Hepatocyte (in vitro differentiated cells): ENCODE results near the gene LAMA1. TPM values are rescaled to one million over a fixed set of nuclear protein-coding genes. Genes with fewer than 3 reads are reported as not detected.

ENCODE experiments used
- DNase-seq: peaks from one replicate; pipeline ENCODE4 v3.0.0-alpha.2; 2016; ENCODE audit warnings: low spot score
- H2AFZ ChIP-seq: fragments of 200-600 bp; sonication (generic); 2 replicates; pipeline ENCODE4 v1.6.0; 2016; ENCODE audit warnings: antibody characterized with exemption, mild to moderate bottlenecking
- H3K27ac ChIP-seq: fragments of 200-600 bp; sonication (generic); 2 replicates; pipeline ENCODE4 v1.5.1; 2016; ENCODE audit warnings: mild to moderate bottlenecking
- H3K27me3 ChIP-seq: fragments of 200-600 bp; sonication (generic); 2 replicates; pipeline ENCODE4 v1.6.1; 2016
- H3K36me3 ChIP-seq: fragments of 200-600 bp; sonication (generic); replicated peaks from 2 replicates; pipeline ENCODE4 v1.5.1; 2016; ENCODE audit warnings: low read depth; ENCODE audit not compliant: insufficient read depth
- H3K4me1 ChIP-seq: fragments of 200-600 bp; sonication (generic); 2 replicates; pipeline ENCODE4 v1.5.1; 2016; ENCODE audit warnings: mild to moderate bottlenecking, moderate library complexity; ENCODE audit not compliant: insufficient read depth
- H3K4me2 ChIP-seq: fragments of 200-600 bp; sonication (generic); 2 replicates; pipeline ENCODE4 v1.6.0; 2016
- H3K4me3 ChIP-seq: fragments of 200-600 bp; sonication (generic); 2 replicates; pipeline ENCODE4 v1.5.1; 2016; ENCODE audit warnings: mild to moderate bottlenecking
- H3K79me2 ChIP-seq: fragments of 200-600 bp; sonication (generic); 2 replicates; pipeline ENCODE4 v1.6.0; 2017; ENCODE audit warnings: mild to moderate bottlenecking
- H3K9me2 ChIP-seq: fragments of 200-600 bp; sonication (generic); replicated peaks from 2 replicates; pipeline ENCODE4 v1.6.0; 2017; ENCODE audit warnings: mild to moderate bottlenecking; ENCODE audit not compliant: insufficient read depth
- H3K9me3 ChIP-seq: fragments of 200-600 bp; sonication (generic); 2 replicates; pipeline ENCODE4 v1.5.1; 2016; ENCODE audit warnings: low read depth, mild to moderate bottlenecking
- H4K20me1 ChIP-seq: fragments of 200-600 bp; sonication (generic); 2 replicates; pipeline ENCODE4 v1.6.0; 2016; ENCODE audit warnings: mild to moderate bottlenecking; ENCODE audit not compliant: insufficient read depth, poor library complexity, severe bottlenecking
- EZH2 ChIP-seq: fragments of 200-600 bp; sonication (generic); IDR thresholded peaks from 2 replicates; pipeline ENCODE4 v1.6.1; 2016; ENCODE audit warnings: antibody characterized with exemption, mild to moderate bottlenecking, borderline replicate concordance
- EZH2phosphoT487 ChIP-seq: fragments of 200-600 bp; sonication (generic); IDR thresholded peaks from one replicate; pipeline ENCODE4 v1.6.1; 2018; ENCODE audit warnings: antibody characterized with exemption, mild to moderate bottlenecking, low read depth, moderate library complexity; ENCODE audit not compliant: unreplicated experiment, severe bottlenecking
- WGBS: methylation state at CpG from one replicate; pipeline ENCODE4 v1.1.6; 2016; ENCODE audit warnings: low lambda C conversion rate; ENCODE audit errors: missing lambda C conversion rate; 5-methylcytosine and 5-hydroxymethylcytosine counted together
- polyA plus RNA-seq: library from polyadenylated mRNA; unstranded; fragments of >200 nt; fragmentation: Nextera tagmentation; extraction: Ambion mirVana; gene quantifications from 2 replicates; pipeline ENCODE4 v1.2.1, GENCODE V29; 2016
- total RNA-seq: library from RNA; depleted of rRNA; stranded (reverse); fragments of >200 nt; gene quantifications from 2 replicates; pipeline ENCODE4 v1.2.3, GENCODE V29; 2014
- TF ChIP-seq, protein P1 (sequence below): fragments of 200-600 bp; sonication (generic); IDR thresholded peaks from 2 replicates; pipeline ENCODE4 v1.5.1; 2016; ENCODE audit warnings: antibody characterized with exemption, mild to moderate bottlenecking; ENCODE audit not compliant: poor library complexity

Gene LAMA1
- total and polyA plus RNA-seq, 2 experiments from 2014 or later: 27.7 to 52.7 TPM

DNA sequence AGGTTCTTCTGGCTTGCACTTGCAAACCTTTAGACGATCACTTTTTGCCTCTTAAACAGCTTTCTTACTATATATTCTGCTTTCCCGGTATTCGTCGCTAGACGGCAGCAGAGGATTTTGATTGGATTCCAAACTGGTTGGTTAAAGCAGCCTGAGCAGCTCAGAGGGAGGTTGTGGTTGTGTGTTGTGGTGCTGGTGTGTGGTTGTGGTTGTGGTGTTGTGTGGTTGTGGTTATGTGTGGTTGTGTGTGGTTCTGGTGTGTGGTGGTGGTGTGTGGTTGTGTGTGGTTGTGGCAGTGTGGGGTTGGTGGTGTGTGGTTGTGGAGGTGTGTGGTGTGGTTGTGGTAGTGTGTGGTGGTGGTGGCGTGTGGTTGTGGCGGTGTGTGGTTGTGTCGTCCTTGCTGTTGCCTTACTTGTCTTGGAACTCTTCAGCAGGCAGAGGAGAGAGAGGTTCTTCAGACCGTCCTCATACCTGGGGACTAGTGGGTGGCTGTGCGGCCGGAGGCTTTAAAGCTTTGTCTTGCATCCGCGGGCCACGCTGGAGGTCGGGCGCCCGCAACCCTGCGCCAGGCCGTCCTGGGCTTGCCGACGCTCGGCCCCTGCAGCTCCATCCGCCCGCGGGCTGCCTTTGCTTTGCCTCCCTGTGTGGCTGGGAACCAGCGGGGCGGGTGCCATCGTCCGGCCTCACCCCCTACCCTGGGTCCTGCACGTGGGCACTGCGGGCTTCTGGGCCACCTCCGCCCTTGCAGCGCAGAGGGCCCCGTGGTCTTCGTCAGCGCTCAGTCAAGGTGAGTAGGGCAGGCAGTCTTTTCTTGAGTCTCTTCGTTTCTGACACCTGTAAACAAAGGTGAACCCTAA lies 197.3 kb downstream of the LAMA1 start:
- Histone ChIP-seq H3K9me3 (no peaks in the 10 kb centered on the region), H3K9me2 (no peaks in the 10 kb centered on the region), H3K4me3 (no peak overlapping the region), H2AFZ (no peak overlapping the region), H3K4me2 (no peak overlapping the region), H3K79me2 (no peaks in the 10 kb centered on the region), H3K27ac (no peak overlapping the region), H3K27me3 (no peaks in the 10 kb centered on the region), H3K4me1 (no peaks in the 10 kb centered on the region), H3K36me3 (no peaks in the 10 kb centered on the region), H4K20me1 (no peaks in the 10 kb centered on the region)
- TF ChIP-seq EZH2: no peak
- TF ChIP-seq EZH2phosphoT487: no peak
- TF ChIP-seq, protein P1, sequence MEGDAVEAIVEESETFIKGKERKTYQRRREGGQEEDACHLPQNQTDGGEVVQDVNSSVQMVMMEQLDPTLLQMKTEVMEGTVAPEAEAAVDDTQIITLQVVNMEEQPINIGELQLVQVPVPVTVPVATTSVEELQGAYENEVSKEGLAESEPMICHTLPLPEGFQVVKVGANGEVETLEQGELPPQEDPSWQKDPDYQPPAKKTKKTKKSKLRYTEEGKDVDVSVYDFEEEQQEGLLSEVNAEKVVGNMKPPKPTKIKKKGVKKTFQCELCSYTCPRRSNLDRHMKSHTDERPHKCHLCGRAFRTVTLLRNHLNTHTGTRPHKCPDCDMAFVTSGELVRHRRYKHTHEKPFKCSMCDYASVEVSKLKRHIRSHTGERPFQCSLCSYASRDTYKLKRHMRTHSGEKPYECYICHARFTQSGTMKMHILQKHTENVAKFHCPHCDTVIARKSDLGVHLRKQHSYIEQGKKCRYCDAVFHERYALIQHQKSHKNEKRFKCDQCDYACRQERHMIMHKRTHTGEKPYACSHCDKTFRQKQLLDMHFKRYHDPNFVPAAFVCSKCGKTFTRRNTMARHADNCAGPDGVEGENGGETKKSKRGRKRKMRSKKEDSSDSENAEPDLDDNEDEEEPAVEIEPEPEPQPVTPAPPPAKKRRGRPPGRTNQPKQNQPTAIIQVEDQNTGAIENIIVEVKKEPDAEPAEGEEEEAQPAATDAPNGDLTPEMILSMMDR: peak; percentile 84
- 84% methylated on average over 37 of the region's 37 CpGs for WGBS
- peak; percentile 72 for DNase-seq

DNA sequence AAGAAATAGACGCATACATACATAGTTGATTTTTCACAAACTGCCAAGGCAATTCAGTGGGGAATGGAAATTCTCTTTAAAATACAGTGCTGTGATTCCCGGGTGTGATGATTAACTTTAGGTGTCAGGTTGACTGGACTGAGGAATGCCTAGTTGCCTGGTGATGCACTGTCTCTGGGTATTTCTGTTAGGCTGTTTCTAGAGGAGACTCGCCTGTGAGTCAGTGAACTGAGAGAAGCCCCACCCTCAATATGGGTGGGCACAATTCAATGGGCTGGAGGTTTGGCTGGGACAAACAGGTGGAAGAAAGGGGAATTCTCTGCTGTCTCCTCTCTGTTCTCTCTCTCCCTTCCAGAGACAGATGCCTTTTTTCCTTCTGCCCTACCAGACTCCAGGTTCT lies 200.5 kb downstream of the LAMA1 start:
- no peak overlapping the region for H3K4me3 ChIP-seq
- no peaks in the 10 kb centered on the region for H3K79me2 ChIP-seq
- H3K4me2 ChIP-seq: no peak overlapping the region
- H3K27me3 ChIP-seq: no peaks in the 10 kb centered on the region
- DNase-seq: no peak
- H4K20me1 ChIP-seq: no peaks in the 10 kb centered on the region
- H3K36me3 ChIP-seq: no peaks in the 10 kb centered on the region
- H3K4me1 ChIP-seq: no peaks in the 10 kb centered on the region
- H3K9me2 ChIP-seq: no peaks in the 10 kb centered on the region
- H3K9me3 ChIP-seq: no peaks in the 10 kb centered on the region
- no peak overlapping the region for H2AFZ ChIP-seq
- no peak overlapping the region for H3K27ac ChIP-seq
- TF ChIP-seq, protein P1: no peak
- TF ChIP-seq EZH2phosphoT487 (no peak), EZH2 (no peak)
- WGBS: 79% methylated on average over 3 of the region's 3 CpGs

DNA sequence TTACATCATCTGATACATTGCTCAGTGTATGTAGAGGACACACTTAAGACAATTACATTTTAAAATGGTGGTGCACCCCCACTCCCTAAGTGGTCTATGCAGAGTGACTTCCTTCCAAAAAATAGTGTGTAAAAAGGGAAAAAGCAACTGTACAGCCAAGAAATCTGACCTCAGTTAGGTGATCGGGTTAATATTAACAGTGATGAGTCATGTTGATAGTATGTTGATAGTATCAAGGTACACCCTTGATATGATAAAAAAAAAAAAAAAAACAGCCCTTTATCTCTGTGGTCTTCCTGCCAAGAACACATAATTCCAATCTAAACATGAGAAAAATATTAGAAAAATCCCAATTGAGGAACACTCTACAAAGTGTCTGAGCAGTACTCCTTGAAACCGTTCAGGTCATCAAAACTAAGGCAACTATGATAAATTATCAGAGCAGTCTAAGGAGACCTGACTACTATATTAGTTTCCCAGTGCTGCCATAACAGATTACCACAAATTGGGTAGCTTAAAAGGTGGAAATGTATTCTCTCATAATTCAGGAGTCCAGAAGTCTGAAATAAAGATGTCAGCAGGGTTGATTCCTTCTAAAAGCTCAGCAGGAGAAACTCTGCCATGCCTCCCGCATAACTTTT lies 216.2 kb downstream of the LAMA1 start:
- Histone ChIP-seq H3K36me3 (no peaks in the 10 kb centered on the region), H3K4me1 (no peaks in the 10 kb centered on the region), H3K9me2 (no peaks in the 10 kb centered on the region), H3K79me2 (no peaks in the 10 kb centered on the region), H3K4me2 (no peak overlapping the region), H3K27me3 (no peaks in the 10 kb centered on the region), H3K4me3 (no peak overlapping the region), H4K20me1 (no peaks in the 10 kb centered on the region), H2AFZ (no peak overlapping the region), H3K9me3 (no peaks in the 10 kb centered on the region), H3K27ac (no peak overlapping the region)
- no peak for TF ChIP-seq EZH2phosphoT487
- TF ChIP-seq EZH2: no peak
- TF ChIP-seq, protein P1: no peak
- no peak for DNase-seq
- WGBS: 91% methylated on average over 3 of the region's 3 CpGs
